PC-9 (cell line): Measurements from ENCODE around the gene MKKS. TPM values are rescaled to one million over a fixed set of nuclear protein-coding genes. Genes with fewer than 3 reads are reported as not detected.

Source experiments
- BruUV-seq: library from RNA; stranded (reverse); fragments of 400-500 nt; replicated peaks from 2 replicates; lab custom pipeline; 2021; lab: Mats Ljungman, UMichigan
- CTCF ChIA-PET: fragments of 300-600 bp; sonication (Branson Sonifier 250); formaldehyde crosslinking; loops from one replicate; lab custom pipeline; 2022; ENCODE audit warnings: antibody characterized with exemption; lab: Charles Lee
- POLR2A ChIA-PET: fragments of 300-600 bp; sonication (Branson Sonifier 250); formaldehyde crosslinking; loops from one replicate; lab custom pipeline; 2022; ENCODE audit warnings: antibody characterized with exemption; ENCODE audit not compliant: unreplicated experiment; lab: Charles Lee
- DNase-seq, 2 experiments: peaks; one replicate each; pipeline versions ENCODE4 v3.0.0 to v3.0.0-alpha.2; 2015 to 2022; ENCODE audit warnings: mixed read lengths in 1 of 2
- H2AFZ ChIP-seq: fragments of 200-600 bp; sonication (generic); 2 replicates; pipeline ENCODE4 v1.8.1; 2017; ENCODE audit warnings: antibody characterized with exemption
- H3F3A ChIP-seq: fragments of 200-600 bp; sonication (generic); 2 replicates; pipeline ENCODE4 v1.8.1; 2017; ENCODE audit warnings: antibody characterized with exemption, mild to moderate bottlenecking, low read depth; ENCODE audit not compliant: insufficient read depth
- H3K27ac ChIP-seq: fragments of 200-600 bp; sonication (generic); 2 replicates; pipeline ENCODE4 v1.6.1; 2016; ENCODE audit warnings: mixed run types
- H3K27me3 ChIP-seq: fragments of 200-600 bp; sonication (generic); 2 replicates; pipeline ENCODE4 v1.6.1; 2016; ENCODE audit warnings: low read depth, mixed run types; ENCODE audit not compliant: insufficient read depth
- H3K36me3 ChIP-seq: fragments of 200-600 bp; sonication (generic); 2 replicates; pipeline ENCODE4 v1.6.1; 2016; ENCODE audit warnings: low read depth, mixed run types
- H3K4me1 ChIP-seq: fragments of 200-600 bp; sonication (generic); replicated peaks from 2 replicates; pipeline ENCODE4 v1.6.1; 2016; ENCODE audit warnings: mixed run types; ENCODE audit not compliant: insufficient read depth
- H3K4me2 ChIP-seq: fragments of 200-600 bp; sonication (generic); 2 replicates; pipeline ENCODE4 v1.6.1; 2017; ENCODE audit warnings: mixed run types
- H3K4me3 ChIP-seq: fragments of 200-600 bp; sonication (generic); 2 replicates; pipeline ENCODE4 v1.6.1; 2016; ENCODE audit warnings: mixed run types
- H3K79me2 ChIP-seq: fragments of 200-600 bp; sonication (generic); 2 replicates; pipeline ENCODE4 v1.6.1; 2017; ENCODE audit warnings: low read depth, mixed run types
- H3K9me2 ChIP-seq: fragments of 200-600 bp; sonication (generic); 2 replicates; pipeline ENCODE4 v1.8.1; 2017; ENCODE audit warnings: mild to moderate bottlenecking; ENCODE audit not compliant: insufficient read depth
- H3K9me3 ChIP-seq: fragments of 200-600 bp; sonication (generic); 2 replicates; pipeline ENCODE4 v1.8.1; 2016; ENCODE audit warnings: low read depth; ENCODE audit not compliant: insufficient read depth
- H4K20me1 ChIP-seq: fragments of 200-600 bp; sonication (generic); 2 replicates; pipeline ENCODE4 v1.8.1; 2017; ENCODE audit not compliant: insufficient read depth
- CTCF ChIP-seq: fragments of 200-600 bp; sonication (generic); conservative IDR thresholded peaks from 2 replicates; pipeline ENCODE4 v1.6.1; 2017; ENCODE audit warnings: mixed run types, antibody characterized with exemption, mild to moderate bottlenecking, moderate library complexity
- EZH2 ChIP-seq: fragments of 200-600 bp; sonication (generic); IDR thresholded peaks from 2 replicates; pipeline ENCODE4 v1.8.0; 2017; ENCODE audit warnings: antibody characterized with exemption, low read depth
- intact Hi-C: fragments of 100-400 bp; cut with micrococcal nuclease; formaldehyde crosslinking; loops from one replicate; pipeline ENCODE4 v1.10.0; 2022; ENCODE audit not compliant: unreplicated experiment
- total RNA-seq: library from RNA; stranded (reverse); gene quantifications from 2 replicates; pipeline ENCODE4 v1.2.3, GENCODE V29; 2021

MKKS gene
- total RNA-seq, 1 experiment from 2014 or later: 15.2 TPM

DNA sequence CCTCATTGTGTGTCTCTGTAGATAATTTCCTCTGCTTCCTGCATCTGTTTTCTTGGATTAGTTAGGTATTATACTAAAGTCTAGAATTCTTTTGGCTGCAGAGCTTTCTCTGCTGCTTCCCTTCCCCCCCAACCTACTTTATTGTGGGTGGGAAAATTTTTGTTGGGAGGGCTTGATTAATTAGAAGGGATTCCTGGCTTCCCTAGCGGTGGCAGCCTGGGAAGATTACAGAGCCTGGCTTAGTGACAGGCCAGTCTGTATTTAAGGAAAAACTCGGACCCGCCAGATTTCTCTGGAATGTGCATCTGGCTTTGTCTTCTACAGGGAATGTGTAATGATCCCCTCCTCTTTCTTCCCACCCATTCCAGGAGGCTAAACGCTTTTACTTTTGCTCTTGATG is 32.3 kb upstream of the MKKS start:
- Histone ChIP-seq H3K4me2 (no peak overlapping the region), H3K36me3 (peaks cover 5% of the 10 kb centered on the region; the same call in 1 of the 2 replicates), H3K4me1 (peaks cover 21% of the 10 kb centered on the region), H3K4me3 (no peak overlapping the region), H2AFZ (no peak overlapping the region), H3K79me2 (no peaks in the 10 kb centered on the region), H3K27me3 (no peaks in the 10 kb centered on the region), H3F3A (peaks cover 10% of the 10 kb centered on the region), H3K9me3 (peaks cover 15% of the 10 kb centered on the region; the same call in 1 of the 2 replicates), H3K9me2 (no peaks in the 10 kb centered on the region), H3K27ac (no peak overlapping the region), H4K20me1 (no peaks in the 10 kb centered on the region)
- BruUV-seq: no TSS peak
- POLR2A ChIA-PET: no interaction called here
- intact Hi-C loops: no loop called here
- CTCF ChIA-PET: interaction anchor here (0.6 kb wide), 1 partner anchor 79 kb away, joined by 4 read pairs; no protein-coding TSS in a partner anchor
- DNase-seq: no peak
- no peak for TF ChIP-seq CTCF
- no peak for TF ChIP-seq EZH2

- CTCF ChIA-PET: no interaction called here
- H3K27me3 ChIP-seq: no peaks in the 10 kb centered on the region
- no peak for DNase-seq
- H3K9me2 ChIP-seq: no peaks in the 10 kb centered on the region
- H2AFZ ChIP-seq: no peak overlapping the region
- H3K27ac ChIP-seq: no peak overlapping the region
- TF ChIP-seq CTCF (no peak), EZH2 (no peak)
- H3K4me3 ChIP-seq: no peak overlapping the region
- POLR2A ChIA-PET: no interaction called here
- H3K4me2 ChIP-seq: no peak overlapping the region
- peaks cover 9% of the 10 kb centered on the region; the same call in 1 of the 2 replicates for H3K36me3 ChIP-seq
- peaks cover 15% of the 10 kb centered on the region; the same call in 1 of the 2 replicates for H3K9me3 ChIP-seq
- BruUV-seq: no TSS peak
- intact Hi-C loops: no loop called here
- H3K4me1 ChIP-seq: peaks cover 21% of the 10 kb centered on the region
- H3F3A ChIP-seq: peaks cover 10% of the 10 kb centered on the region
- H3K79me2 ChIP-seq: 0 out of 2 replicates have a peak, but pooled peaks cover 3% of the 10 kb centered on the region
- H4K20me1 ChIP-seq: no peaks in the 10 kb centered on the region
Measured at GRCh38 chr20:10465135-10465534, 31.1 kb upstream of the MKKS start.

GRCh38 chr20:10463622-10464021 is 29.6 kb upstream of the MKKS start:
- no peak overlapping the region for H2AFZ ChIP-seq
- H3K36me3 ChIP-seq: peaks cover 12% of the 10 kb centered on the region; the same call in 1 of the 2 replicates
- CTCF ChIA-PET: no interaction called here
- POLR2A ChIA-PET: interaction anchor here (0.5 kb wide), 1 partner anchor 146 kb away, joined by 8 read pairs; no protein-coding TSS in a partner anchor
- H3K9me3 ChIP-seq: peaks cover 15% of the 10 kb centered on the region; the same call in 1 of the 2 replicates
- no peaks in the 10 kb centered on the region for H3K27me3 ChIP-seq
- 0 out of 2 replicates have a peak, but pooled peaks cover 3% of the 10 kb centered on the region for H3K79me2 ChIP-seq
- H3K4me3 ChIP-seq: no peak overlapping the region
- H4K20me1 ChIP-seq: no peaks in the 10 kb centered on the region
- no peak overlapping the region for H3K4me2 ChIP-seq
- H3K4me1 ChIP-seq: peaks cover 14% of the 10 kb centered on the region
- peak in 1 of 2 experiments; percentile 37 for DNase-seq
- TF ChIP-seq EZH2 (no peak), CTCF (no peak)
- intact Hi-C loops: no loop called here
- H3K9me2 ChIP-seq: no peaks in the 10 kb centered on the region
- BruUV-seq: no TSS peak
- H3F3A ChIP-seq: peaks cover 10% of the 10 kb centered on the region
- no peak overlapping the region for H3K27ac ChIP-seq
